ENCODE results near the gene PGLYRP1. TPM values are rescaled to one million over a fixed set of nuclear protein-coding genes. Genes with fewer than 3 reads are reported as not detected.

The PGLYRP1 gene
- total RNA-seq, 2 donors from 2014 or later: not detected

DNA sequence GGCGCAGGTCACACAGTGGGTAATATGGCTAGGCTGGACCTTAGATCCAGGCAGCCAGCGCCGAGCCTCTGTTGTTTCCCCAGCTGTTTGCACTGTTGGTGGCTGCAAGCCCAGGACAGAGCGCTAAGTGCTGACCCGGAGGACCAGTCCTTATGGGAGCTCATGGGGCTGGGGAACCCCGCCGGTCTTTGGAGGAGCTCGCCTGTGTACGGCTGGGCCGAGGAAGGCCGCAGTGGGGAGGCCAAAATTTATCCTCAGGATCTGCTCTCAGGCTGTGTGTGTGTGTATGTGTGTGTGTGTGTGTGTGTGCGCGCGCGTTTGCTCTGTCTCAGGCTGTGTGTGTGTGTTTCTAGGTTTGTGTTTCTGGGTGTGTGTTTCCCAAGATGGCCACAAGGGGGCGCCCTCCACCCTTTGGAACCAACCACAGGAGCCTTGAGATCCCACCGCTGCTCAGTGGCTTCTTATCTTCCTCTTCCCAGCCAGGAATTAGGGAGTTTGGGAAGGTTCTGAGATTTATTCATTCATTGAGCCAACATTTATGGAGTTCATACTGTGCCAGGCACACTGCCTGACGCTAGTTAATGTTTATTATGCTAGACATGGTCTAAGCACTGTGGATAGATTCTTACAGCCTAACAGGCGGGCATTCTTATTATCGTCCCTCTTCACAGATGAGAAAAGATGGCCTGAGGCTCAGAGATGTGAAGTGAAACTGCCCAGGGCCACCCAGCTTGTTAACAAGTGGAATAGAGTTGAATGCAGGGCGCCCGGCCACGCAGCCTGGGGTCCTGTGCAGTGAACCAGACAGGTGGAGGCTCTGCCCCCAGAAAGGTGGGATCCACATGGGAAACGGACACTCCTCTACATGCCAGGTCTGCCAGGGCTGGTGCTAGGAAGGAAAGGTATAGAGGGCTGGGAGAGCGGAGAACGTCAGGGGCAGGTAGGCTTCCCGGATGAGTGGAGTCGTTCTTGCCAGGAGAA is 13.0 kb downstream of the PGLYRP1 start:
- H3K4me1 Mint-ChIP-seq: peaks cover 16% of the 10 kb centered on the region
- H3K27ac Mint-ChIP-seq: peak overlapping the region; percentile 81
- ATAC-seq: peak; percentile 78
- DNase-seq: peak; percentile 43 to 53 (median 51)
- H3K36me3 Mint-ChIP-seq (ENCODE audit: low read depth): no peaks in the 10 kb centered on the region
- no peaks in the 10 kb centered on the region for H3K9me3 ChIP-seq (ENCODE audit: control insufficient read depth, low read length, poor library complexity, severe bottlenecking)
- no peaks in the 10 kb centered on the region for H3K27me3 Mint-ChIP-seq
- H3K4me3 Mint-ChIP-seq: no peak overlapping the region

- H3K27ac Mint-ChIP-seq: no peak overlapping the region
- H3K27me3 Mint-ChIP-seq: no peaks in the 10 kb centered on the region
- H3K4me1 Mint-ChIP-seq: peaks cover 12% of the 10 kb centered on the region
- H3K4me3 Mint-ChIP-seq: no peak overlapping the region
- no peaks in the 10 kb centered on the region for H3K36me3 Mint-ChIP-seq (ENCODE audit: low read depth)
- no peak for ATAC-seq
- no peak for DNase-seq
- H3K9me3 ChIP-seq (ENCODE audit: control insufficient read depth, low read length, poor library complexity, severe bottlenecking): no peaks in the 10 kb centered on the region
Observed at GRCh38 chr19:46006411-46006810, 16.4 kb downstream of the PGLYRP1 start.

DNA sequence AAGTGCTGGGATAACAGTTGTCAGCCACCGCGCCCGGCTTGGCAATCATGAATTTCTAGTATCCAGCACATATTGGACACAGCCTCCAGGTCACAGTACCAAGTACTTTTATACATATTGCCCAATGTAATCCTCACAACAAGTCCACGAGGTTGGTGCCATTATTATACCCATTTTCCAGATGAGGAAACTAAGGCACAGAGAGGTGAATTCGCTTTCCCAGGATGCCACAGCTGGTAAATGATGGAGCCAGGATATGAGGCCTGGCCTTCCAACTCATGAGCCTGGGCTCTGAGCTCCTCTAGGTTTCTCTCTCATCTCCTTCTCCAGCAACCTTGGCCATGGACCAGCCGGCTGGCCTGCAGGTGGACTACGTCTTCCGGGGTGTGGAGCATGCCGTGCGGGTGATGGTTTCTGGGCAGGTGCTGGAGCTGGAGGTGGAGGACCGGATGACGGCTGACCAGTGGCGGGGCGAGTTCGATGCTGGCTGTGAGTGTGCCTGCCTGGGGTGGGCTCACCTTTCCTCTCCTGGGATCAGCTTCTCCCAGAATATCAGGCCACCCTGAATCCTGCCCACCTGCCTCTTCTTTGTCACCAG is 20.1 kb downstream of the PGLYRP1 start:
- DNase-seq (no peak), ATAC-seq (no peak)
- peaks cover 29% of the 10 kb centered on the region for H3K4me1 Mint-ChIP-seq
- H3K9me3 ChIP-seq (ENCODE audit: control insufficient read depth, low read length, poor library complexity, severe bottlenecking): no peaks in the 10 kb centered on the region
- H3K36me3 Mint-ChIP-seq (ENCODE audit: low read depth): no peaks in the 10 kb centered on the region
- H3K27me3 Mint-ChIP-seq: no peaks in the 10 kb centered on the region
- no peak overlapping the region for H3K4me3 Mint-ChIP-seq
- H3K27ac Mint-ChIP-seq: no peak overlapping the region

GRCh38 chr19:46000491-46001246 is 22.2 kb downstream of the PGLYRP1 start:
- H3K27me3 Mint-ChIP-seq: no peaks in the 10 kb centered on the region
- H3K9me3 ChIP-seq (ENCODE audit: control insufficient read depth, low read length, poor library complexity, severe bottlenecking): no peaks in the 10 kb centered on the region
- H3K4me3 Mint-ChIP-seq: peak overlapping the region; percentile 90
- H3K36me3 Mint-ChIP-seq (ENCODE audit: low read depth): peaks cover 3% of the 10 kb centered on the region
- ATAC-seq (peak; percentile 99), DNase-seq (peak; percentile 54 to 81 (median 73))
- H3K4me1 Mint-ChIP-seq: peaks cover 29% of the 10 kb centered on the region
- H3K27ac Mint-ChIP-seq: peak overlapping the region; percentile 94

DNA sequence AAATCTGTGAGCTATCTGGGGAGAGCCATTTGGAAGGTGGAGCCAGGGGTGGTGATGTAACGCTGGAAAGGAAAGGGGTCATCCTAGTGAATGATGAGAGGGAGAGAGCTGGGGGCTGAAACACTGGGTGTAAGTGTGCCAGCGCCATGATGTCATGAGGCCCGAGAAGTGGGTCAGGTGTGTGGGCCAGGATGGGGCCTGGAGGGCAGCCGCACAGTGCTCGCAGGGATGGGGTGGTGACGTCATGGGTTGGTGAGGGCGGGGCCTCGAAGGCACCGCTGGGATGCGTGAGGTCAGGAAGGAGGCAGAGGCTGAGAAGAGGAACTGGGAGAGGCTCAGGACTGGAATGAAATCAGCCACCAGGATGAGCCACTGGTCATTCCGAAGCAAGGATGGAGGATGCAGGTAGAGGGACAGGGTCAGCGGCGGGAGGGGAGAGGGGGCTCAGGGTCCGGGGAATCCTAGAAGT is 23.2 kb downstream of the PGLYRP1 start:
- H3K27ac Mint-ChIP-seq: peak overlapping the region; percentile 87
- H3K27me3 Mint-ChIP-seq: no peaks in the 10 kb centered on the region
- ATAC-seq: no peak
- peaks cover 3% of the 10 kb centered on the region for H3K36me3 Mint-ChIP-seq (ENCODE audit: low read depth)
- H3K4me1 Mint-ChIP-seq: peaks cover 29% of the 10 kb centered on the region
- peak overlapping the region; percentile 90 for H3K4me3 Mint-ChIP-seq
- no peak for DNase-seq
- no peaks in the 10 kb centered on the region for H3K9me3 ChIP-seq (ENCODE audit: control insufficient read depth, low read length, poor library complexity, severe bottlenecking)

GRCh38 chr19:45998834-45999233 is 24.0 kb downstream of the PGLYRP1 start:
- Mint-ChIP-seq H3K27me3 (no peaks in the 10 kb centered on the region), H3K4me3 (peak overlapping the region; percentile 47), H3K36me3 (ENCODE audit: low read depth) (peaks cover 3% of the 10 kb centered on the region), H3K4me1 (peaks cover 29% of the 10 kb centered on the region), H3K27ac (no peak overlapping the region)
- H3K9me3 ChIP-seq (ENCODE audit: control insufficient read depth, low read length, poor library complexity, severe bottlenecking): no peaks in the 10 kb centered on the region
- ATAC-seq (no peak), DNase-seq (no peak)

DNA sequence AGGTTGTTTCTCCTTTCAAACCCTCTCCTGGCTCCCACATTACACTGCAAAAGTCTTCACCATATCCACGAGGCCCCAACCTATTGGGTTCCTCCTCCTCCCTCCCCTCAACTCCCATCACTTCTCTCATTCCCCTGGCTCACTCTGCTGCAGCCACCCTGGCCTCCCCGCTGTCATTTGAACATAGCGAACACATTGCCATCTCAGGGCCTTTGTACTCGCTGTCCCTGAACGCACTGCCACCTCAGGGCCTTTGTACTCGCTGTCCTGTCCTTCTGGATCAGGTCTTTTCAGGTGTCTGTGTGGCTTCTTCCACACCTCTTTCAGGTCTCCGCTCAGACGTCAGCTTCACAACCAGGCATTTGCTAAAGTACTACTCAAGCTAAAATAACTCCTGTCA is 25.9 kb downstream of the PGLYRP1 start:
- Mint-ChIP-seq H3K36me3 (ENCODE audit: low read depth) (peaks cover 3% of the 10 kb centered on the region), H3K4me3 (no peak overlapping the region), H3K4me1 (peaks cover 29% of the 10 kb centered on the region), H3K27ac (no peak overlapping the region), H3K27me3 (no peaks in the 10 kb centered on the region)
- ATAC-seq: no peak
- no peak for DNase-seq
- H3K9me3 ChIP-seq (ENCODE audit: control insufficient read depth, low read length, poor library complexity, severe bottlenecking): no peaks in the 10 kb centered on the region

DNA sequence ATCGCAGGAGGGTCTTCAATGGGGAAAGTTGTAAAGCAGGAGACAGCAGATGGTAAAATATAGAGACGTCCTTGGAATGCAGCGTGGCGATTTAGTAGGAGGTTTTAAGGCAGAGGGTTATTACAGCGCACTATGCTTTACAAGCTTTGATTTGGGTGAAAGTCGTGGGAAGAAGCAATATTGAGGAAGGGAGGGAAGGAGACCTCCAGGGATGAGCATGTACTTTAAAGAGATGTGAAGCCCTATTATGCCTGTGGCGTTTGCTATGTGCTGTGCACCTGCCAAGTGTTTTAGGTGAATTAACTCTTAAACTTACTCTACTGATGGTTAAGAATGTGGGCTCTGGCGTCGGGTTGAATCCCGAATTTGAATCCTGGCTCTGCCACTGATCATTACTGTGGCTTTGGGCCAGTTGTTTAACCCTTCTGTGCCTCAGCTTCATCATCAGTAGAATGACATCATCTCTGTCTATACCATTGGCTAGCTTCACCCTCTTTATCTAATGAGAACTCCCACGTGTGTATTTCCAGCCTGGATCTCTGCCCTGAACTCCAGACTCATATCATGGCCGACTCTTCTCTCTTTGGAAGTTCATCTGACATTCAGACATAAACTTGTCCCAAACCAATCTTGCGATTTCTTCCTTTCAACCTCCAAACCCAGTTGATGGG is 27.0 kb downstream of the PGLYRP1 start:
- DNase-seq (no peak), ATAC-seq (no peak)
- H3K4me1 Mint-ChIP-seq: peaks cover 26% of the 10 kb centered on the region
- H3K27me3 Mint-ChIP-seq: peaks cover under 1% of the 10 kb centered on the region
- peaks cover 3% of the 10 kb centered on the region for H3K36me3 Mint-ChIP-seq (ENCODE audit: low read depth)
- no peak overlapping the region for H3K27ac Mint-ChIP-seq
- H3K4me3 Mint-ChIP-seq: no peak overlapping the region
- H3K9me3 ChIP-seq (ENCODE audit: control insufficient read depth, low read length, poor library complexity, severe bottlenecking): no peaks in the 10 kb centered on the region

- H3K4me3 Mint-ChIP-seq: no peak within 1 kb of the TSS
- no peak within 1 kb of the TSS for H3K27ac Mint-ChIP-seq
- ATAC-seq (peak; percentile 95), DNase-seq (peak; percentile 83 to 95 (median 90))
- H3K4me1 Mint-ChIP-seq: peaks cover 19% of the 10 kb centered on the region
- peaks cover 5% of the 10 kb centered on the region for H3K36me3 Mint-ChIP-seq (ENCODE audit: low read depth)
- H3K27me3 Mint-ChIP-seq: peaks cover 8% of the 10 kb centered on the region
- no peaks in the 10 kb centered on the region for H3K9me3 ChIP-seq (ENCODE audit: control insufficient read depth, low read length, poor library complexity, severe bottlenecking)
Observed at GRCh38 chr19:45994998-45995714, 27.7 kb downstream of the PGLYRP1 start, which contains the start of gene CCDC61. CCDC61 (plus strand) TSS chr19:45995467; CDS start chr19:46003019, 7,552 bp downstream.

GRCh38 chr19:45994456-45994997 is 28.3 kb downstream of the PGLYRP1 start:
- Mint-ChIP-seq H3K4me1 (peaks cover 13% of the 10 kb centered on the region), H3K27ac (no peak overlapping the region), H3K27me3 (peaks cover 14% of the 10 kb centered on the region), H3K4me3 (no peak overlapping the region), H3K36me3 (ENCODE audit: low read depth) (peaks cover 6% of the 10 kb centered on the region)
- ATAC-seq: no peak
- H3K9me3 ChIP-seq (ENCODE audit: control insufficient read depth, low read length, poor library complexity, severe bottlenecking): no peaks in the 10 kb centered on the region
- no peak for DNase-seq

GRCh38 chr19:45990113-45990728 is 32.6 kb downstream of the PGLYRP1 start:
- H3K27me3 Mint-ChIP-seq: peaks cover 41% of the 10 kb centered on the region
- no peaks in the 10 kb centered on the region for H3K9me3 ChIP-seq (ENCODE audit: control insufficient read depth, low read length, poor library complexity, severe bottlenecking)
- DNase-seq: no peak
- H3K36me3 Mint-ChIP-seq (ENCODE audit: low read depth): peaks cover 8% of the 10 kb centered on the region
- ATAC-seq: no peak
- no peak overlapping the region for H3K4me3 Mint-ChIP-seq
- peaks cover 3% of the 10 kb centered on the region for H3K4me1 Mint-ChIP-seq
- H3K27ac Mint-ChIP-seq: no peak overlapping the region

Measured in T-helper 17 cell (primary cell).